HepG2 (cell line): ENCODE data around the gene CPT1B. TPM values are rescaled to one million over a fixed set of nuclear protein-coding genes. Genes with fewer than 3 reads are reported as not detected.
A peak's percentile ranks its signal among the peaks of the same experiment; 100 is the strongest.

Experiments
- AKAP8 ChIP-seq: sonication (generic); formaldehyde crosslinking; IDR thresholded peaks from 2 replicates; pipeline ENCODE4 v1.5.1; 2020; ENCODE audit warnings: mild to moderate bottlenecking, missing genetic modification reagents
- FOSL2 ChIP-seq: sonication (generic); formaldehyde crosslinking; IDR thresholded peaks from 2 replicates; pipeline ENCODE4 v1.4.0; 2020; ENCODE audit warnings: missing genetic modification reagents
- HDAC1 ChIP-seq: sonication (generic); formaldehyde crosslinking; IDR thresholded peaks from 2 replicates; pipeline ENCODE4 v1.5.1; 2020; ENCODE audit warnings: mild to moderate bottlenecking, missing genetic modification reagents
- HMGXB4 ChIP-seq, 2 experiments: sonication (generic) in 1 of 2; formaldehyde crosslinking in 1 of 2; IDR thresholded peaks; 2 replicates each; pipeline versions ENCODE4 v1.4.0 to v1.6.1; 2018 to 2020; ENCODE audit warnings: missing genetic modification reagents in 2 of 2, borderline replicate concordance in 1 of 2, low read depth in 1 of 2, mild to moderate bottlenecking in 1 of 2, missing biosample characterization in 1 of 2
- HOXA5 ChIP-seq: sonication (generic); formaldehyde crosslinking; IDR thresholded peaks from 2 replicates; pipeline ENCODE4 v1.4.0; 2020; ENCODE audit warnings: missing genetic modification reagents
- MAFF ChIP-seq: IDR thresholded peaks from 2 replicates; pipeline ENCODE4 v1.6.1; 2011; ENCODE audit warnings: low read depth, low read length, improper control_type of control experiment
- NFE2L2 ChIP-seq: fragments of 150-350 bp; IDR thresholded peaks from 2 replicates; pipeline ENCODE4 v1.6.1; 2014; ENCODE audit warnings: low read length
- NFKB2 ChIP-seq: sonication (generic); formaldehyde crosslinking; IDR thresholded peaks from 2 replicates; pipeline ENCODE4 v1.4.0; 2020; ENCODE audit warnings: missing genetic modification reagents, borderline replicate concordance
- RNF2 ChIP-seq: fragments of 450-650 bp; conservative IDR thresholded peaks from 2 replicates; pipeline ENCODE4 v1.6.1; 2016; ENCODE audit warnings: low read depth
- UBTF ChIP-seq: sonication (generic); formaldehyde crosslinking; IDR thresholded peaks from 2 replicates; pipeline ENCODE4 v1.4.0; 2020; ENCODE audit warnings: mild to moderate bottlenecking, missing genetic modification reagents
- ZBTB26 ChIP-seq: IDR thresholded peaks from 2 replicates; pipeline ENCODE4 v1.6.1; 2016; ENCODE audit warnings: missing compliant biosample characterization, missing genetic modification reagents, borderline replicate concordance
- ZFX ChIP-seq: sonication (generic); formaldehyde crosslinking; IDR thresholded peaks from 2 replicates; pipeline ENCODE4 v1.4.0; 2020; ENCODE audit warnings: mild to moderate bottlenecking, low read depth, missing genetic modification reagents, moderate library complexity
- ZNF337 ChIP-seq: sonication (generic); formaldehyde crosslinking; IDR thresholded peaks from 2 replicates; pipeline ENCODE4 v1.5.1; 2020; ENCODE audit warnings: missing genetic modification reagents, low read depth, mild to moderate bottlenecking, borderline replicate concordance
- ZNF501 ChIP-seq: sonication (generic); formaldehyde crosslinking; IDR thresholded peaks from 2 replicates; pipeline ENCODE4 v1.5.1; 2020; ENCODE audit warnings: mild to moderate bottlenecking, moderate library complexity, missing genetic modification reagents
- ZNF598 ChIP-seq: sonication (generic); formaldehyde crosslinking; IDR thresholded peaks from 2 replicates; pipeline ENCODE4 v1.5.1; 2020; ENCODE audit warnings: mild to moderate bottlenecking, missing genetic modification reagents, borderline replicate concordance
- polyA plus RNA-seq, 8 experiments: library from polyadenylated mRNA; depleted of rRNA in 3 of 8; stranded (reverse) in 7 of 8; unstranded in 1 of 8; fragments of >200 nt; fragmentation: Illumina TruSeq in 4 of 8; extraction: Trizol in 4 of 8; gene quantifications; 2 replicates each; pipeline versions ENCODE4 v1.2.1 to v1.2.3, GENCODE V29; 2011 to 2016; ENCODE audit warnings: low read depth in 4 of 8, missing spikeins in 1 of 8, mixed read lengths in 1 of 8; ENCODE audit not compliant: insufficient read depth in 1 of 8
- total RNA-seq, 5 experiments: library from RNA; depleted of rRNA; stranded (reverse); fragments of >200 nt; fragmentation: Illumina TruSeq; extraction: Trizol; gene quantifications; 2 replicates each; pipeline ENCODE4 v1.2.3, GENCODE V29; 2016; ENCODE audit warnings: low read depth in 1 of 5
- TF ChIP-seq, protein P1 (sequence below): sonication (generic); formaldehyde crosslinking; IDR thresholded peaks from 2 replicates; pipeline ENCODE4 v1.9.0; 2021; ENCODE audit warnings: mild to moderate bottlenecking, missing genetic modification reagents

CPT1B gene
- total and polyA plus RNA-seq, 2 of the 13 experiments (the other 11 are each of a cell fraction or from before 2014, with no cell fraction given): 9.2 to 19.5 TPM

- TF ChIP-seq, protein P1, sequence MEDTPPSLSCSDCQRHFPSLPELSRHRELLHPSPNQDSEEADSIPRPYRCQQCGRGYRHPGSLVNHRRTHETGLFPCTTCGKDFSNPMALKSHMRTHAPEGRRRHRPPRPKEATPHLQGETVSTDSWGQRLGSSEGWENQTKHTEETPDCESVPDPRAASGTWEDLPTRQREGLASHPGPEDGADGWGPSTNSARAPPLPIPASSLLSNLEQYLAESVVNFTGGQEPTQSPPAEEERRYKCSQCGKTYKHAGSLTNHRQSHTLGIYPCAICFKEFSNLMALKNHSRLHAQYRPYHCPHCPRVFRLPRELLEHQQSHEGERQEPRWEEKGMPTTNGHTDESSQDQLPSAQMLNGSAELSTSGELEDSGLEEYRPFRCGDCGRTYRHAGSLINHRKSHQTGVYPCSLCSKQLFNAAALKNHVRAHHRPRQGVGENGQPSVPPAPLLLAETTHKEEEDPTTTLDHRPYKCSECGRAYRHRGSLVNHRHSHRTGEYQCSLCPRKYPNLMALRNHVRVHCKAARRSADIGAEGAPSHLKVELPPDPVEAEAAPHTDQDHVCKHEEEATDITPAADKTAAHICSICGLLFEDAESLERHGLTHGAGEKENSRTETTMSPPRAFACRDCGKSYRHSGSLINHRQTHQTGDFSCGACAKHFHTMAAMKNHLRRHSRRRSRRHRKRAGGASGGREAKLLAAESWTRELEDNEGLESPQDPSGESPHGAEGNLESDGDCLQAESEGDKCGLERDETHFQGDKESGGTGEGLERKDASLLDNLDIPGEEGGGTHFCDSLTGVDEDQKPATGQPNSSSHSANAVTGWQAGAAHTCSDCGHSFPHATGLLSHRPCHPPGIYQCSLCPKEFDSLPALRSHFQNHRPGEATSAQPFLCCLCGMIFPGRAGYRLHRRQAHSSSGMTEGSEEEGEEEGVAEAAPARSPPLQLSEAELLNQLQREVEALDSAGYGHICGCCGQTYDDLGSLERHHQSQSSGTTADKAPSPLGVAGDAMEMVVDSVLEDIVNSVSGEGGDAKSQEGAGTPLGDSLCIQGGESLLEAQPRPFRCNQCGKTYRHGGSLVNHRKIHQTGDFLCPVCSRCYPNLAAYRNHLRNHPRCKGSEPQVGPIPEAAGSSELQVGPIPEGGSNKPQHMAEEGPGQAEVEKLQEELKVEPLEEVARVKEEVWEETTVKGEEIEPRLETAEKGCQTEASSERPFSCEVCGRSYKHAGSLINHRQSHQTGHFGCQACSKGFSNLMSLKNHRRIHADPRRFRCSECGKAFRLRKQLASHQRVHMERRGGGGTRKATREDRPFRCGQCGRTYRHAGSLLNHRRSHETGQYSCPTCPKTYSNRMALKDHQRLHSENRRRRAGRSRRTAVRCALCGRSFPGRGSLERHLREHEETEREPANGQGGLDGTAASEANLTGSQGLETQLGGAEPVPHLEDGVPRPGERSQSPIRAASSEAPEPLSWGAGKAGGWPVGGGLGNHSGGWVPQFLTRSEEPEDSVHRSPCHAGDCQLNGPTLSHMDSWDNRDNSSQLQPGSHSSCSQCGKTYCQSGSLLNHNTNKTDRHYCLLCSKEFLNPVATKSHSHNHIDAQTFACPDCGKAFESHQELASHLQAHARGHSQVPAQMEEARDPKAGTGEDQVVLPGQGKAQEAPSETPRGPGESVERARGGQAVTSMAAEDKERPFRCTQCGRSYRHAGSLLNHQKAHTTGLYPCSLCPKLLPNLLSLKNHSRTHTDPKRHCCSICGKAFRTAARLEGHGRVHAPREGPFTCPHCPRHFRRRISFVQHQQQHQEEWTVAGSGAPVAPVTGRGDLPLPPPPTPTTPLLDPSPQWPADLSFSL: no peak
- TF ChIP-seq HDAC1 (CRISPR knock-in tag): no peak
- peak in 1 of 2 experiments; percentile 33; a peak in 1 of 4 replicates for TF ChIP-seq HMGXB4 (CRISPR knock-in tag; IDR thresholded peaks at IDR 0.05; ENCODE audit: borderline replicate concordance in 1 of 2, low read depth in 1 of 2)
- TF ChIP-seq ZNF501 (CRISPR knock-in tag): 0 out of 2 replicates have a peak, but pooled peaks have one; percentile 37
- 0 out of 2 replicates have a peak, but pooled peaks have one; percentile 45 for TF ChIP-seq ZNF598 (CRISPR knock-in tag)
- peak; percentile 24; the same call in 1 of the 2 replicates for TF ChIP-seq HOXA5 (CRISPR knock-in tag)
- TF ChIP-seq MAFF: no peak
- peak; percentile 71 for TF ChIP-seq UBTF (CRISPR knock-in tag)
- peak; percentile 80 for TF ChIP-seq ZFX (CRISPR knock-in tag)
- no peak for TF ChIP-seq ZBTB26
- TF ChIP-seq NFKB2 (CRISPR knock-in tag): 0 out of 2 replicates have a peak, but pooled peaks have one; percentile 0
- peak; percentile 98 for TF ChIP-seq AKAP8 (CRISPR knock-in tag)
- TF ChIP-seq NFE2L2: no peak
- TF ChIP-seq ZNF337 (CRISPR knock-in tag): peak; percentile 45; the same call in 1 of the 2 replicates
- TF ChIP-seq FOSL2 (CRISPR knock-in tag): peak; percentile 25; the same call in 1 of the 2 replicates
- TF ChIP-seq RNF2: no peak
These were observed 46.1 kb downstream of the CPT1B start (continued) for GRCh38 chr22:50531962-50532674.
